Left lung (tissue), 10 donors: ENCODE results near the gene RBM26. TPM values are rescaled to one million over a fixed set of nuclear protein-coding genes. Genes with fewer than 3 reads are reported as not detected.
"Not testable (repeated sequence)": the region's sequence is repeated elsewhere in the genome, so short reads cannot be mapped to it uniquely, and the experiment has no call there.

Source experiments
- ATAC-seq: fragments of 200-7000 bp; cut with Tn5 transposase; one replicate; pipeline ENCODE4 v1.9.1; 2020; ENCODE audit warnings: moderate library complexity
- DNase-seq, 4 donors: peaks; one replicate each; pipeline ENCODE4 v3.0.0-alpha.2; 2013 to 2020
- H3K27ac ChIP-seq, 2 donors: fragments of 200-600 bp; sonication (generic) in 1 of 2; one replicate each; pipeline versions ENCODE4 v1.5.0 to v1.8.0; 2020 to 2021
- H3K27me3 ChIP-seq, 2 donors: fragments of 200-600 bp; sonication (generic) in 1 of 2; one replicate each; pipeline versions ENCODE4 v1.5.0 to v1.8.0; 2020 to 2021
- H3K36me3 ChIP-seq, 2 donors: fragments of 200-600 bp; sonication (generic) in 1 of 2; one replicate each; pipeline versions ENCODE4 v1.5.0 to v1.8.0; 2020 to 2021
- H3K4me1 ChIP-seq, 2 donors: fragments of 200-600 bp; one replicate each; pipeline ENCODE4 v1.8.0; 2021
- H3K4me3 ChIP-seq, 2 donors: fragments of 200-600 bp; sonication (generic) in 1 of 2; one replicate each; pipeline versions ENCODE4 v1.5.0 to v1.8.0; 2020 to 2021; ENCODE audit warnings: mild to moderate bottlenecking in 1 of 2
- H3K9me3 ChIP-seq, 2 donors: fragments of 200-600 bp; sonication (generic) in 1 of 2; one replicate each; pipeline versions ENCODE4 v1.5.0 to v1.8.0; 2020 to 2021
- intact Hi-C, 2 donors: fragments of 100-400 bp; cut with DNase I; formaldehyde crosslinking; loops; one replicate each; pipeline versions ENCODE4 v1.11.2 to v1.14.2; 2022
- polyA plus RNA-seq, 6 donors: library from polyadenylated mRNA; unstranded; fragments of 120-200 nt; gene quantifications; one replicate each; pipeline ENCODE4 v1.2.1, GENCODE V29; 2013; ENCODE audit not compliant: insufficient read length in 6 of 6
- total RNA-seq, 2 donors: library from RNA; stranded (reverse); fragmentation: NEBNext Ultra II Directional; extraction: Animal tissue kit (Norgen Biotek cat#: 25700); gene quantifications; one replicate each; pipeline ENCODE4 v1.2.1, GENCODE V29; 2021
- TF ChIP-seq, protein P1 (sequence below), 2 donors: fragments of 200-600 bp; sonication (generic) in 1 of 2; IDR thresholded peaks; one replicate each; pipeline versions ENCODE4 v1.5.0 to v1.8.0; 2021; ENCODE audit warnings: antibody characterized with exemption in 2 of 2
- donor health status: DM: no; HTN: yes; CAD: no.
- donor health status: DM: no; HTN: no; CAD: no.

Gene RBM26
- total and polyA plus RNA-seq, 8 donors: 29.0 to 115 (median 110) TPM

DNA sequence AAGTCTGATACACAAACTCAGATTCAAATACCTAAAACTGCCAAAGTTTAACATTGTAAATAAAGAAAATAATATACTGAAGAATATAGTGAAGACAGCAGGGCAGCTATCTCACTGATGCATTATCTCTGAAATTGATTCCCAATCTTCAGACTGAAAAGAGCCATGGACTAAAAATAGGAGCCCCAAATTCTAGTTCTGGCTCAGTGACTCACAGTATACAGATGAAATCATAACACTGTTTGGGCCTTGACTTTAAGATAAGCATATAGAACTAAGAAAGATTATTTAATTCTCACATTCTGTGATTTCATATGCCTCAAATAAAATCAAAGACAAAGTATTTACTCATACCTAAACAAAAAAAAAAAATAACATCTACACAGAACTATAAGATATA, 53.9 kb downstream of the RBM26 start:
- Histone ChIP-seq H3K9me3 (no peaks in the 10 kb centered on the region), H3K27me3 (no peaks in the 10 kb centered on the region), H3K27ac (no peak overlapping the region), H3K4me1 (no peaks in the 10 kb centered on the region), H3K4me3 (no peak overlapping the region), H3K36me3 (peaks cover 0 to 67% of the 10 kb centered on the region in 2 donors)
- ATAC-seq (no peak), DNase-seq (no peak)
- intact Hi-C loops: no loop called here
- TF ChIP-seq, protein P1, sequence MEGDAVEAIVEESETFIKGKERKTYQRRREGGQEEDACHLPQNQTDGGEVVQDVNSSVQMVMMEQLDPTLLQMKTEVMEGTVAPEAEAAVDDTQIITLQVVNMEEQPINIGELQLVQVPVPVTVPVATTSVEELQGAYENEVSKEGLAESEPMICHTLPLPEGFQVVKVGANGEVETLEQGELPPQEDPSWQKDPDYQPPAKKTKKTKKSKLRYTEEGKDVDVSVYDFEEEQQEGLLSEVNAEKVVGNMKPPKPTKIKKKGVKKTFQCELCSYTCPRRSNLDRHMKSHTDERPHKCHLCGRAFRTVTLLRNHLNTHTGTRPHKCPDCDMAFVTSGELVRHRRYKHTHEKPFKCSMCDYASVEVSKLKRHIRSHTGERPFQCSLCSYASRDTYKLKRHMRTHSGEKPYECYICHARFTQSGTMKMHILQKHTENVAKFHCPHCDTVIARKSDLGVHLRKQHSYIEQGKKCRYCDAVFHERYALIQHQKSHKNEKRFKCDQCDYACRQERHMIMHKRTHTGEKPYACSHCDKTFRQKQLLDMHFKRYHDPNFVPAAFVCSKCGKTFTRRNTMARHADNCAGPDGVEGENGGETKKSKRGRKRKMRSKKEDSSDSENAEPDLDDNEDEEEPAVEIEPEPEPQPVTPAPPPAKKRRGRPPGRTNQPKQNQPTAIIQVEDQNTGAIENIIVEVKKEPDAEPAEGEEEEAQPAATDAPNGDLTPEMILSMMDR (IDR thresholded peaks at IDR 0.05): no peak

DNA sequence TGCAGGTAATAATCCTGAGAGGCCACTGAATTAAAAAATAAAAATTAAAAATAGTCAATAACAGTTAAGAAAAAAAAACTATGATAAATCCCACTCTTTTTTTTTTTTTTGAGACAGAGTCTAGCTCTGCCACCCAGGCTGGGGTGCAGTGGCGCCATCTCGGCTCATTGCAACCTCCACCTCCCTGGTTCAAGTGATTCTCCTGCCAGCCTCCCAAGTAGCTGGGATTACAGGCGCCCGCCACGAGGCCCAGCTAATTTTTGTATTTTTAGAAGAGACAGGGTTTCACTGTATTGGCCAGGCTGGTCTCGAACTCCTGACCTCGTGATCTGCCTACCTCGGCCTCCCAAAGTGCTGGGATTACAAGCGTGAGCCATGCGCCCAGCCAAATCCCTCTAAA, 56.4 kb downstream of the RBM26 start:
- H3K27ac ChIP-seq, ATAC-seq, H3K9me3 ChIP-seq, intact Hi-C loops, H3K4me1 ChIP-seq, H3K4me3 ChIP-seq, H3K27me3 ChIP-seq: not testable (repeated sequence)
- DNase-seq: peak in 1 of 4 donors; percentile 36
- peaks cover 0 to 63% of the 10 kb centered on the region in 2 donors for H3K36me3 ChIP-seq

DNA sequence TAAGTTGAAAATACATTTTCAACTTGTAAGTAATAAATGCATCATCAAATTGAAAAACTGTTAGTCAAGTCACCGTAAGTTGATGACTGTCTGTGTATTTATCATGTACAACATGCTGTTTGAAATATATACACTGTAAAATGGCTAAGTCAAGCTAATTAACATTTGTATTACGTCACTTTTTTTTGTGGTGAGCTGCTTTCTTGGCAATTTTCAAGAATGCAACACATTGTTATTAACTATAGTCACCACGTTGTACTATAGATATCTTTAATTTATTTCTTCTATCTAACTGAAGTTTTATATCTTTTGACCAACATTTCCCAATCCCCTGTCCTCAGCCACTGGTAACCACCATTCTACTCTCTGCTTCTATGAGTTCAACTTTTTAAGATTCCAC, 57.0 kb downstream of the RBM26 start:
- TF ChIP-seq, protein P1 (IDR thresholded peaks at IDR 0.05): no peak
- no peak for ATAC-seq

DNA sequence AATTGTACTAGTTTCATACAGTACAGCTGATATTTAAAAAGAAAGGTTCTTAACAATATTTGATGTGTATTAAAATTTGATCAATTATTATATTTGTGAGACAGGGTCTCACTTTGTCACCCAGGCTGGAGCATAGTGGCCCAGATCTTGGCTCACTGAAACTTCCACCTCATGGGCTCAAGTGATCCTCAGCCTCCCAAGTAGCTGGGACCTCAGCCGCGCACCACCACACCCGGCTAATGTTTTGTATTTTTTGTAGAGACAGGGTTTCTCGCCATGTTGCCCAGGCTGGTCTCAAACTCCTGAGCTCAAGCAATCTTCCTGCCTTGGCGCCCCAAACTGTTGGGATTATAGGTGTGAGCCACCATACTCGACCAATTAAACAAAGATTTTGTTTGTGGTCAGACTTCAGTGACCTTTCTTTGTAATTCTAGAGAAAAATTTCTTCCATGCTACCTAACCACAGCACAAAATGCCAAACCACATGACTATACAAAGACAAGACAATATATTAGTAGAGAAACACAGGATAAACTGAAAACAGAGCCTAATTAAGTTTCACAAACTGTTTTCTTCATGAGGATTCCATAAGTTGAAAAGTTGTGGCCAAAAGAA, 59.6 kb downstream of the RBM26 start:
- ATAC-seq (no peak), DNase-seq (no peak)
- H3K27me3 ChIP-seq: no peaks in the 10 kb centered on the region
- no peaks in the 10 kb centered on the region for H3K4me1 ChIP-seq
- H3K4me3 ChIP-seq: no peak overlapping the region
- intact Hi-C loops: no loop called here
- TF ChIP-seq, protein P1 (IDR thresholded peaks at IDR 0.05): no peak
- peaks cover 0 to 62% of the 10 kb centered on the region in 2 donors for H3K36me3 ChIP-seq
- no peaks in the 10 kb centered on the region for H3K9me3 ChIP-seq
- H3K27ac ChIP-seq: no peak overlapping the region

More for the DNA sequence above, 57.0 kb downstream of the RBM26 start:
- H3K4me1 ChIP-seq: no peaks in the 10 kb centered on the region
- H3K36me3 ChIP-seq: peaks cover 0 to 63% of the 10 kb centered on the region in 2 donors
- intact Hi-C loops: no loop called here
- H3K4me3 ChIP-seq: no peak overlapping the region
- no peaks in the 10 kb centered on the region for H3K9me3 ChIP-seq
- DNase-seq: no peak
- no peak overlapping the region for H3K27ac ChIP-seq
- no peaks in the 10 kb centered on the region for H3K27me3 ChIP-seq

DNA sequence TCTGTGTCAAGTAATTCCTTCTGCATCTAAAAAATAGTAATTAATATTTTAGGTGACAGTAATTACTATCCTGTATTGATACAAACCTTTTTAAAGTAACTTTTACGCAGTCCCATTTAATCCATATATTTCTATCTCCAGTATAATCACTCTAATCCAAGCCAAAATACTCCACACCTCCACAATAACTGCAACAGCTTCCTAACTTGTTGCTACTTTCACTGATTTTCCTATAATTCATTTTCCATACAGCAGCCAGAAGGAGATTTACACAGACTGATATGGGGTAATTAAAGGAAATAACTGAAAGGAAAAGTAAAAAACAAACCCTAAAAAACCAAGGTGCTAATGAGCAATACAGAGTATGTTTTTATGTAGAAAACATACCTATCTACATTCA, 64.9 kb downstream of the RBM26 start:
- ATAC-seq (no peak), DNase-seq (no peak)
- no peak overlapping the region for H3K27ac ChIP-seq

More for the DNA sequence above, 64.9 kb downstream of the RBM26 start:
- Histone ChIP-seq H3K4me1 (no peaks in the 10 kb centered on the region), H3K36me3 (peaks cover 0 to 92% of the 10 kb centered on the region in 2 donors), H3K4me3 (no peak overlapping the region), H3K27me3 (no peaks in the 10 kb centered on the region), H3K9me3 (no peaks in the 10 kb centered on the region)
- intact Hi-C loops: no loop called here
- TF ChIP-seq, protein P1 (IDR thresholded peaks at IDR 0.05): no peak
